HEK293 (cell line): ENCODE results near the gene GRIK4.

Experiments
- SP2 ChIP-seq: fragments of 450-650 bp; formaldehyde crosslinking; IDR thresholded peaks from 2 replicates; pipeline ENCODE4 v1.5.1; 2016; ENCODE audit warnings: missing biosample characterization, missing genetic modification characterization
- YY1 ChIP-seq: fragments of 450-650 bp; formaldehyde crosslinking; IDR thresholded peaks from 2 replicates; pipeline ENCODE4 v1.5.1; 2018; ENCODE audit warnings: missing biosample characterization, missing genetic modification characterization
- ZEB2 ChIP-seq: fragments of 450-650 bp; formaldehyde crosslinking; IDR thresholded peaks from 2 replicates; pipeline ENCODE4 v1.5.1; 2016; ENCODE audit warnings: missing biosample characterization, missing genetic modification characterization
- ZNF10 ChIP-seq: fragments of 450-650 bp; formaldehyde crosslinking; IDR thresholded peaks from 2 replicates; pipeline ENCODE4 v1.5.1; 2017; ENCODE audit warnings: missing biosample characterization, missing genetic modification characterization
- ZNF132 ChIP-seq: fragments of 450-650 bp; formaldehyde crosslinking; IDR thresholded peaks from 2 replicates; pipeline ENCODE4 v1.5.1; 2017; ENCODE audit warnings: missing biosample characterization, missing genetic modification characterization, borderline replicate concordance
- ZNF23 ChIP-seq: fragments of 450-650 bp; formaldehyde crosslinking; IDR thresholded peaks from 2 replicates; pipeline ENCODE4 v1.5.1; 2016; ENCODE audit warnings: missing biosample characterization, missing genetic modification characterization, borderline replicate concordance
- TF ChIP-seq, protein P1 (sequence below): fragments of 450-650 bp; formaldehyde crosslinking; IDR thresholded peaks from 2 replicates; pipeline ENCODE4 v1.5.1; 2016; ENCODE audit warnings: missing biosample characterization, missing genetic modification characterization
- TF ChIP-seq, protein P2 (sequence below): fragments of 450-650 bp; formaldehyde crosslinking; IDR thresholded peaks from 2 replicates; pipeline ENCODE4 v1.5.1; 2016; ENCODE audit warnings: missing biosample characterization, missing genetic modification characterization
- TF ChIP-seq, protein P3 (sequence below): fragments of 450-650 bp; formaldehyde crosslinking; IDR thresholded peaks from 2 replicates; pipeline ENCODE4 v1.5.1; 2016; ENCODE audit warnings: missing biosample characterization, missing genetic modification characterization
- TF ChIP-seq, protein P4 (sequence below): fragments of 450-650 bp; formaldehyde crosslinking; IDR thresholded peaks from 2 replicates; pipeline ENCODE4 v1.5.1; 2016; ENCODE audit warnings: missing biosample characterization, missing genetic modification characterization

DNA sequence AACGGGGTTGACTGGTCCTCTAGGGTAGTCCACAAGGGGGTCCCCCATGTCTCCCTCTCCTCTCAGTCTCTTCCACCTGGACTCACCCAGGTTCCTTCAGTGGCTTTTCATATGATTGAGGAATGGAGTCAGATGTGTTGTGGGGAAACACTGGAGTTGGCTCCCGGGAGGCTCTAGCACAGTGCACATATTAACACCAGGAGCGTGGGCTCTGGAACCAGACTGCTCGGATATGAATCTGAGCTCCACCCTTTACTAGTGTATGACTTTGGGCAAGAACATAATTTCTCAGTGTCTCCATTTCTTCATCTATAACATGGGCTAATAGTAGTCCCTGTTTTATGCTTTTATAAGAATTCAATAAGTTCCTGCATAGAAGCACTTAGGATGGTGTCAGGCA lies 157.0 kb downstream of the GRIK4 start:
- no peak for TF ChIP-seq ZNF132 (tag by site-specific recombination)
- TF ChIP-seq, protein P1, sequence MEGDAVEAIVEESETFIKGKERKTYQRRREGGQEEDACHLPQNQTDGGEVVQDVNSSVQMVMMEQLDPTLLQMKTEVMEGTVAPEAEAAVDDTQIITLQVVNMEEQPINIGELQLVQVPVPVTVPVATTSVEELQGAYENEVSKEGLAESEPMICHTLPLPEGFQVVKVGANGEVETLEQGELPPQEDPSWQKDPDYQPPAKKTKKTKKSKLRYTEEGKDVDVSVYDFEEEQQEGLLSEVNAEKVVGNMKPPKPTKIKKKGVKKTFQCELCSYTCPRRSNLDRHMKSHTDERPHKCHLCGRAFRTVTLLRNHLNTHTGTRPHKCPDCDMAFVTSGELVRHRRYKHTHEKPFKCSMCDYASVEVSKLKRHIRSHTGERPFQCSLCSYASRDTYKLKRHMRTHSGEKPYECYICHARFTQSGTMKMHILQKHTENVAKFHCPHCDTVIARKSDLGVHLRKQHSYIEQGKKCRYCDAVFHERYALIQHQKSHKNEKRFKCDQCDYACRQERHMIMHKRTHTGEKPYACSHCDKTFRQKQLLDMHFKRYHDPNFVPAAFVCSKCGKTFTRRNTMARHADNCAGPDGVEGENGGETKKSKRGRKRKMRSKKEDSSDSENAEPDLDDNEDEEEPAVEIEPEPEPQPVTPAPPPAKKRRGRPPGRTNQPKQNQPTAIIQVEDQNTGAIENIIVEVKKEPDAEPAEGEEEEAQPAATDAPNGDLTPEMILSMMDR (tag by site-specific recombination): no peak
- TF ChIP-seq, protein P2, sequence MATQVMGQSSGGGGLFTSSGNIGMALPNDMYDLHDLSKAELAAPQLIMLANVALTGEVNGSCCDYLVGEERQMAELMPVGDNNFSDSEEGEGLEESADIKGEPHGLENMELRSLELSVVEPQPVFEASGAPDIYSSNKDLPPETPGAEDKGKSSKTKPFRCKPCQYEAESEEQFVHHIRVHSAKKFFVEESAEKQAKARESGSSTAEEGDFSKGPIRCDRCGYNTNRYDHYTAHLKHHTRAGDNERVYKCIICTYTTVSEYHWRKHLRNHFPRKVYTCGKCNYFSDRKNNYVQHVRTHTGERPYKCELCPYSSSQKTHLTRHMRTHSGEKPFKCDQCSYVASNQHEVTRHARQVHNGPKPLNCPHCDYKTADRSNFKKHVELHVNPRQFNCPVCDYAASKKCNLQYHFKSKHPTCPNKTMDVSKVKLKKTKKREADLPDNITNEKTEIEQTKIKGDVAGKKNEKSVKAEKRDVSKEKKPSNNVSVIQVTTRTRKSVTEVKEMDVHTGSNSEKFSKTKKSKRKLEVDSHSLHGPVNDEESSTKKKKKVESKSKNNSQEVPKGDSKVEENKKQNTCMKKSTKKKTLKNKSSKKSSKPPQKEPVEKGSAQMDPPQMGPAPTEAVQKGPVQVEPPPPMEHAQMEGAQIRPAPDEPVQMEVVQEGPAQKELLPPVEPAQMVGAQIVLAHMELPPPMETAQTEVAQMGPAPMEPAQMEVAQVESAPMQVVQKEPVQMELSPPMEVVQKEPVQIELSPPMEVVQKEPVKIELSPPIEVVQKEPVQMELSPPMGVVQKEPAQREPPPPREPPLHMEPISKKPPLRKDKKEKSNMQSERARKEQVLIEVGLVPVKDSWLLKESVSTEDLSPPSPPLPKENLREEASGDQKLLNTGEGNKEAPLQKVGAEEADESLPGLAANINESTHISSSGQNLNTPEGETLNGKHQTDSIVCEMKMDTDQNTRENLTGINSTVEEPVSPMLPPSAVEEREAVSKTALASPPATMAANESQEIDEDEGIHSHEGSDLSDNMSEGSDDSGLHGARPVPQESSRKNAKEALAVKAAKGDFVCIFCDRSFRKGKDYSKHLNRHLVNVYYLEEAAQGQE (tag by site-specific recombination): no peak
- TF ChIP-seq, protein P3, sequence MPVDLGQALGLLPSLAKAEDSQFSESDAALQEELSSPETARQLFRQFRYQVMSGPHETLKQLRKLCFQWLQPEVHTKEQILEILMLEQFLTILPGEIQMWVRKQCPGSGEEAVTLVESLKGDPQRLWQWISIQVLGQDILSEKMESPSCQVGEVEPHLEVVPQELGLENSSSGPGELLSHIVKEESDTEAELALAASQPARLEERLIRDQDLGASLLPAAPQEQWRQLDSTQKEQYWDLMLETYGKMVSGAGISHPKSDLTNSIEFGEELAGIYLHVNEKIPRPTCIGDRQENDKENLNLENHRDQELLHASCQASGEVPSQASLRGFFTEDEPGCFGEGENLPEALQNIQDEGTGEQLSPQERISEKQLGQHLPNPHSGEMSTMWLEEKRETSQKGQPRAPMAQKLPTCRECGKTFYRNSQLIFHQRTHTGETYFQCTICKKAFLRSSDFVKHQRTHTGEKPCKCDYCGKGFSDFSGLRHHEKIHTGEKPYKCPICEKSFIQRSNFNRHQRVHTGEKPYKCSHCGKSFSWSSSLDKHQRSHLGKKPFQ: no peak
- TF ChIP-seq ZNF10 (tag by site-specific recombination): no peak
- no peak for TF ChIP-seq ZNF23
- TF ChIP-seq, protein P4, sequence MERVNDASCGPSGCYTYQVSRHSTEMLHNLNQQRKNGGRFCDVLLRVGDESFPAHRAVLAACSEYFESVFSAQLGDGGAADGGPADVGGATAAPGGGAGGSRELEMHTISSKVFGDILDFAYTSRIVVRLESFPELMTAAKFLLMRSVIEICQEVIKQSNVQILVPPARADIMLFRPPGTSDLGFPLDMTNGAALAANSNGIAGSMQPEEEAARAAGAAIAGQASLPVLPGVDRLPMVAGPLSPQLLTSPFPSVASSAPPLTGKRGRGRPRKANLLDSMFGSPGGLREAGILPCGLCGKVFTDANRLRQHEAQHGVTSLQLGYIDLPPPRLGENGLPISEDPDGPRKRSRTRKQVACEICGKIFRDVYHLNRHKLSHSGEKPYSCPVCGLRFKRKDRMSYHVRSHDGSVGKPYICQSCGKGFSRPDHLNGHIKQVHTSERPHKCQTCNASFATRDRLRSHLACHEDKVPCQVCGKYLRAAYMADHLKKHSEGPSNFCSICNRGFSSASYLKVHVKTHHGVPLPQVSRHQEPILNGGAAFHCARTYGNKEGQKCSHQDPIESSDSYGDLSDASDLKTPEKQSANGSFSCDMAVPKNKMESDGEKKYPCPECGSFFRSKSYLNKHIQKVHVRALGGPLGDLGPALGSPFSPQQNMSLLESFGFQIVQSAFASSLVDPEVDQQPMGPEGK (tag by site-specific recombination): no peak
- TF ChIP-seq YY1 (tag by site-specific recombination): no peak
- TF ChIP-seq ZEB2 (tag by site-specific recombination): no peak
- no peak for TF ChIP-seq SP2
